HG03066 (cell line): Measurements from ENCODE around the gene PKIG.
"Not testable (repeated sequence)": the region's sequence is repeated elsewhere in the genome, so short reads cannot be mapped to it uniquely, and the experiment has no call there.

Experiments
- ATAC-seq: cut with Tn5 transposase; IDR thresholded peaks from one replicate; pipeline ENCODE4 v1.9.1; 2021; ENCODE audit warnings: low read depth; ENCODE audit not compliant: unreplicated experiment

The PKIG gene

DNA sequence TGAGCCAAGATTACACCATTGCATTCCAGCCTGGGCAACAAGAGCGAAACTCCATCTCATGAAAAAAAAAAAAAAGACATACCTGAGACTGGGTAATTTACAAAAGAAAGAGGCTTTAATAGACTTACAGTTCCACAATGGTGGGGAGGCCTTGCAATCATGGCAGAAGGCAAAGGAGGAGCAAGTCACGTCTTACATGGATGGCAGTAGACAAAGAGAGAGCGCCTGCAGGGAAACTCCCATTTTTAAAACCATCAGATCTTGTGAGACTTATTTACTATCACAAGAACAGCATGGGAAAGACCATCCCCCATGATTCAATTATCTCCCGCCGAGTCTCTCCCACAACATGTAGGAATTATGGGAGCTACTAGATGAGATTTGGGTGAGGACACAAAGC is 71.8 kb downstream of the PKIG start:
- ATAC-seq, result not testable (repeated sequence)

DNA sequence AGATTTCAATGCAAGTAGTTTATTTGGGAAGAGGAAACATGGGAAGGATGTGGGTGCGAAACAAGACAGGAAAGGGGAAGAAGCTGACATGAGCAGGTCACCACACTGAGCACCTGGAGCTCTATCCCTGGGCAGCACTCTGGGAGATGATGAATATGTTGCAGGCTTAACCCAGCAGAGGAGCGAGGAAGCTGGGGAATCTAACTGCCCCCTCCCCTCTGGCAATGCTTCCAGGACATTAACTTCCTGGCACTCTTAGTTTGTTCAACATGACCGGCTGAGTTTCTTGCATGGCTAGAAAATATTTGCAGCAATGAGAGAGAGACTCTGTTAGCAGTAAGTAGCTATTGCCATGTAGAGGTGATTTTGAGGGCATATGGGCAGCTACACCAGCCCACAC is 74.1 kb downstream of the PKIG start:
- no peak for ATAC-seq

DNA sequence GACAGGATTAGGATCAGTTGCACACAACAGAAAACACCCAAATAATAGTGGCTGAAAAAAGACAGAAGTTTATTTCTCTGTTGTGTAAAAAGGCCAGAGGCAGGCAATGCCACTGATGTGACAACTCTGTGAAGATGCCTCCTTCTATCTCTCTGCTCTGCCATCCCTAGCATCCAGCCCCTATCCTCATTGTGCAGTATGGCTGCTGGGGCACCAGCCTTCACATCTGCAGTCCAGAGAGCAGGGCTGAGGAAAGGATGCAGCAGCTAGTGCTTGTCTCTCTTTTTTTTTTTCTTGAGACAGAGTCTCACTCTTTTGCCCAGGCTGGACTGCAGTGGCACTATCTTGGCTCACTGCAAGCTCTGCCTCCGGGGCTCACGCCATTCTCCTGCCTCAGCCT is 75.5 kb downstream of the PKIG start:
- no peak for ATAC-seq

DNA sequence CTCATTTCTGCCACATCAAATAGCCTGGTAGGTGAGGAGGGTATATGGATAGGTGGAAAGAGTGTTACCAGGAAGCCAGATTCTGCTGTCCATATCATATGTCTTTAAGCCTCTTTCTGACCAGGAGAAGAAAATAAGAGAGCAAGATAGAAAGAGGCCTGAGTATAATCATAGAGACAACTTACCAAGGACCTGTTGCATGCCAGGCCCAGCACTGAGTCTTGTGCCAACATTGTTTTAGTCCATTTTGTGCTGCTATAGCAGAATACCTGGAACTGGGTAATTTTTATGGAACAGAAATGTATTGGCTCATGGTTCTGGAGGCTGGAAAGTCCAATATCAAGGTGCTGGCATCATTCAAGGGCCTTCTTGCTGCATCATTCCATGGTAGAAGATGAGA is 76.4 kb downstream of the PKIG start:
- ATAC-seq, result no peak

DNA sequence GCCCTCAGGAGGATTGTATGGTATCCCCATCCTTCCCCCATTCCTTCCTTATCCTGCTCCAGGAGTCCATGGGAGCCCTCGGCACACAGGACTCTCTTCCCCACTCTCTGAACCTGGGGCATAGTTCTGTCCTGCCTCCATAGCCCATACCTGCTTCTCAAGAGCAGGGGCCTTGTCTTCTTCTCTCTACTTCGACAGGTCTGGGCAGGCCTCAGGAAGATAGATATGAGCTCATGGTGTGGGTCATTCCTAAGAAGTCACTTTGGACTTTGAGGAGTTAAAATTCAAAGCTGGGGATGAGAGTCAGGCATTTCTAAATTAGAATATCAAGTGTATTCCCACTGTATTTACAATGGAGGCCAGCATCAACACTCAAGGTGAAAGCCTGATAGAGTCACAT is 77.6 kb downstream of the PKIG start:
- no peak for ATAC-seq

DNA sequence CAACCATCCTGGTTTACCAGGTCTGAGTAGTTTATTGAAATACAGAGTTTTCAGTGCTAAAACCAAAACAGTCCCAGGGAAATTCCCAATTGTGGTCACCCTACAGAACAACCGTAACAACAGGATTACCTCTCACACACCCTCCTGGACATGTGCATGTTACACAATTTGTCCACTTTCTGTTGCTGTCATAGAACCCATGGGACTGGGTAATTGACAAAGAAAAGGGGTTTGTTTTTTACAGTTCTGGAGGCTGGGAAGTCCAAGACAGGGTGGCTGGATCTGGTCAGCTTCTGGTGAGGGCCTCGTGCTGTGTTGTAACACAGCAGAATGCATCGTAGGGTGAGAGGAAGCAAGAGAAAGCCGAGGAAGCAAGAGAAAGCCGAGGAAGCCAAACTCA is 78.2 kb downstream of the PKIG start:
- no peak for ATAC-seq

DNA sequence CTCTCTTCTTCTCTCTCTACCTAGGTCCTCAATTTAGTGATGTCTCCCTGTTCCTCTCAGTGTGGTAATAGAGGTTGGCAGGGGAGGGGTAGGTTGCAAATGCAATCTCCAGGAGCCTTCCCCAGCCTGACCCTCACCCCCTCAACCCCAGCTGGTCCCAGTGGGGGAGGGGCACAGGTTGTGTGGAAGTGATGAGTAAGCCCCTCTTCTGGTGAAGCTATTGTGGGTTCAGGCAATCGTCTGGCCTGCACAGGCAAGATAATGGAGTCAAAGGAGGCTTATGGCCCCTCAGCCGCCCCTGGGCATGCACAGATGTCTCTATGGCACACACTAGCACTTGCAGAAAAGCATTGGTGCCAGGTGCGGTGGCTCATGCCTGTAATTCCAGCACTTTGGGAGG is 79.9 kb downstream of the PKIG start:
- ATAC-seq, result no peak

DNA sequence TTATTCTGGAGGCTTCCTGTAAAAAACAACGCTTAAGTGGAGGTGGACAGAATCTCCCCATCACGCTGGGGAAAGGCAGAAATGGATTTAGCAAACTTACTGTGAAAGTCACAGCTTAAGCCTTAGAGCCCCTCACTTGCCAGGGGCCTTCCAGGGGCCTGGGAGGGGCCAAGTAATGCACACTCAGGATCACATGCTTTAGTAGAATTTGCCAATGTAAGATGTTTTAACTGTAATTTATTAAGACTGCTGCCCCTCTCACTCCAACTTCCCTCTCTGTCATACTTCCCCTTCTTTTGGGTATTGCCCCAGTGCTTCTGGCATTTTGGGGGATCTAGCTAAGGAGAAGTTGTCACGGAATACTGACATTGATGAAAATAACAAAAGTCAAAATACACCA is 81.8 kb downstream of the PKIG start:
- no peak for ATAC-seq

DNA sequence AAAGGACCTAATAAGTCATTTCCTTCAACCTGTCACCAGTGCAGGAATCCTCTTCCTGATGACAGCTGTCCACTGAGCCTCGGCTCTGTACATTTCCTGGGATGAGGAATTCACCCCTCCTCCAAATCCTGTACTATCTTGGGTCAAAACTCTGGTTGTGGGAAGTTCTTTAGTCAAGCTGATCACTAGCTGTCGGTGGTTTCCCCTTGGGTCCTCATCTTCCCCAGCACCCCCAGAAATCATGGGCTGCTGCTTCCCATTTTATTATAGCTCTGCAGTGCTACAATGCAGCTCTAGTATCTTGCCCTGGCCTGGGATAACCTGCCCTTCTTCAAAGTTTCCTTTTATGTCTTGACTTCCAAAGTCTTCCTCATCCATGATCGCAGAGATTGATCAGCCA is 83.7 kb downstream of the PKIG start:
- no peak for ATAC-seq
